Activated B cell treated with CpG ODN at 0.5 μM for 24 hours (primary cell): ENCODE results near the gene SARDH. TPM values are rescaled to one million over a fixed set of nuclear protein-coding genes. Genes with fewer than 3 reads are reported as not detected.
A peak's percentile ranks its signal among the peaks of the same experiment; 100 is the strongest.

ENCODE experiments used
- ATAC-seq: fragments of 200-7000 bp; cut with Tn5 transposase; one replicate; pipeline ENCODE4 v1.10.0; 2021; ENCODE audit warnings: low read depth, mild to moderate bottlenecking, moderate library complexity
- CTCF ChIA-PET: fragments of 350-600 bp; sonication (Branson Sonifier 250); formaldehyde crosslinking; loops from one replicate; lab custom pipeline; 2021; ENCODE audit warnings: antibody characterized with exemption; lab: Charles Lee
- POLR2A ChIA-PET: fragments of 350-600 bp; sonication (Branson Sonifier 250); formaldehyde crosslinking; loops from one replicate; lab custom pipeline; 2021; ENCODE audit warnings: antibody characterized with exemption; lab: Charles Lee
- DNase-seq: peaks from one replicate; pipeline ENCODE4 v3.0.0; 2022
- H3K27ac Mint-ChIP-seq: one replicate; pipeline ENCODE4 v1.8.0; 2020; ENCODE audit warnings: mixed read lengths
- H3K27me3 Mint-ChIP-seq: one replicate; pipeline ENCODE4 v1.8.0; 2021; ENCODE audit warnings: mixed read lengths
- H3K36me3 Mint-ChIP-seq: one replicate; pipeline ENCODE4 v1.8.0; 2021; ENCODE audit warnings: low read depth, mixed read lengths
- H3K4me1 Mint-ChIP-seq: one replicate; pipeline ENCODE4 v1.8.0; 2021; ENCODE audit warnings: mixed read lengths
- H3K4me3 Mint-ChIP-seq: one replicate; pipeline ENCODE4 v1.8.0; 2020; ENCODE audit warnings: mild to moderate bottlenecking, mixed read lengths
- H3K9me3 Mint-ChIP-seq: one replicate; pipeline ENCODE4 v1.8.0; 2020; ENCODE audit warnings: mixed read lengths
- CTCF ChIP-seq: fragments of 200-600 bp; IDR thresholded peaks from one replicate; pipeline ENCODE4 v1.8.0; 2022; ENCODE audit warnings: antibody characterized with exemption, mild to moderate bottlenecking
- intact Hi-C: fragments of 100-400 bp; cut with micrococcal nuclease; formaldehyde crosslinking; loops from one replicate; pipeline ENCODE4 v1.15.1; 2024
- total RNA-seq: library from RNA; stranded (reverse); gene quantifications from 2 replicates; pipeline ENCODE4 v1.2.3, GENCODE V29; 2022

SARDH gene
- total RNA-seq, 1 donor from 2014 or later = not detected

GRCh38 chr9:133727277-133727875, 10.8 kb downstream of the SARDH start:
- intact Hi-C loops = no loop called here
- Mint-ChIP-seq H3K9me3 (no peaks in the 10 kb centered on the region), H3K4me1 (peaks cover 4% of the 10 kb centered on the region), H3K4me3 (no peak overlapping the region), H3K27me3 (peaks cover 21% of the 10 kb centered on the region), H3K27ac (no peak overlapping the region), H3K36me3 (no peaks in the 10 kb centered on the region)
- ChIA-PET POLR2A (no interaction called here), CTCF (interaction anchor here (1.5 to 2.5 kb wide), 4 partner anchors 15 to 266 kb away, joined by 3 to 8 read pairs (median 6); no protein-coding TSS in a partner anchor)
- TF ChIP-seq CTCF = no peak
- ATAC-seq = no peak
- no peak for DNase-seq

GRCh38 chr9:133726401-133727276, 11.5 kb downstream of the SARDH start:
- DNase-seq = peak; percentile 13

GRCh38 chr9:133725886-133726285, 12.3 kb downstream of the SARDH start:
- H3K9me3 Mint-ChIP-seq = no peaks in the 10 kb centered on the region
- ChIA-PET CTCF (interaction anchor here (1.5 kb wide), 1 partner anchor 122 kb away, joined by 3 read pairs; no protein-coding TSS in a partner anchor), POLR2A (no interaction called here)
- intact Hi-C loops = loop anchor here (1.0 kb wide), 1 partner anchor 193 kb away; no protein-coding TSS in a partner anchor
- DNase-seq (no peak), ATAC-seq (no peak)
- H3K27ac Mint-ChIP-seq = no peak overlapping the region
- no peak overlapping the region for H3K4me3 Mint-ChIP-seq
- no peak for TF ChIP-seq CTCF
- peaks cover 29% of the 10 kb centered on the region for H3K27me3 Mint-ChIP-seq
- no peaks in the 10 kb centered on the region for H3K36me3 Mint-ChIP-seq
- H3K4me1 Mint-ChIP-seq = peaks cover 4% of the 10 kb centered on the region

More at GRCh38 chr9:133726401-133727276, 11.5 kb downstream of the SARDH start:
- no peak overlapping the region for H3K4me3 Mint-ChIP-seq
- no peaks in the 10 kb centered on the region for H3K9me3 Mint-ChIP-seq
- no peak for TF ChIP-seq CTCF
- POLR2A ChIA-PET = no interaction called here
- H3K4me1 Mint-ChIP-seq = peaks cover 4% of the 10 kb centered on the region
- no peak overlapping the region for H3K27ac Mint-ChIP-seq
- CTCF ChIA-PET = interaction anchor here (1.5 to 2.5 kb wide), 4 partner anchors 16 to 267 kb away, joined by 3 to 8 read pairs (median 6); no protein-coding TSS in a partner anchor
- intact Hi-C loops = loop anchor here (1.0 kb wide), 1 partner anchor 193 kb away; no protein-coding TSS in a partner anchor
- H3K36me3 Mint-ChIP-seq = no peaks in the 10 kb centered on the region
- peak; percentile 28 for ATAC-seq
- H3K27me3 Mint-ChIP-seq = peaks cover 22% of the 10 kb centered on the region

- ChIA-PET CTCF (no interaction called here), POLR2A (no interaction called here)
- Mint-ChIP-seq H3K36me3 (no peaks in the 10 kb centered on the region), H3K4me1 (peaks cover under 1% of the 10 kb centered on the region), H3K9me3 (peaks cover 3% of the 10 kb centered on the region), H3K27ac (no peak overlapping the region), H3K4me3 (no peak overlapping the region), H3K27me3 (peaks cover 43% of the 10 kb centered on the region)
- ATAC-seq = no peak
- DNase-seq = no peak
- intact Hi-C loops = no loop called here
- TF ChIP-seq CTCF = no peak
These were observed 19.4 kb downstream of the SARDH start for GRCh38 chr9:133718563-133719315.
